Gastroesophageal sphincter (tissue), 3 donors: ENCODE measurements around the gene TRIM29.

ENCODE experiments used
- POLR2A ChIP-seq, 2 donors: fragments of 450-650 bp; IDR thresholded peaks; one replicate each; pipeline ENCODE4 v1.6.1; 2017; ENCODE audit warnings: antibody characterized with exemption in 2 of 2, mild to moderate bottlenecking in 2 of 2, moderate library complexity in 1 of 2
- POLR2AphosphoS5 ChIP-seq: sonication (generic); formaldehyde crosslinking; IDR thresholded peaks from one replicate; pipeline ENCODE4 v1.6.1; 2017; ENCODE audit warnings: antibody characterized with exemption
- TF ChIP-seq, protein P1 (sequence below), 4 experiments: fragments of 200-600 bp in 2 of 4; fragments of 450-650 bp in 2 of 4; sonication (generic) in 1 of 4; IDR thresholded peaks; one replicate each; pipeline ENCODE4 v1.5.1; 2017 to 2019; ENCODE audit warnings: antibody characterized with exemption in 4 of 4, mild to moderate bottlenecking in 2 of 4, moderate library complexity in 2 of 4

DNA sequence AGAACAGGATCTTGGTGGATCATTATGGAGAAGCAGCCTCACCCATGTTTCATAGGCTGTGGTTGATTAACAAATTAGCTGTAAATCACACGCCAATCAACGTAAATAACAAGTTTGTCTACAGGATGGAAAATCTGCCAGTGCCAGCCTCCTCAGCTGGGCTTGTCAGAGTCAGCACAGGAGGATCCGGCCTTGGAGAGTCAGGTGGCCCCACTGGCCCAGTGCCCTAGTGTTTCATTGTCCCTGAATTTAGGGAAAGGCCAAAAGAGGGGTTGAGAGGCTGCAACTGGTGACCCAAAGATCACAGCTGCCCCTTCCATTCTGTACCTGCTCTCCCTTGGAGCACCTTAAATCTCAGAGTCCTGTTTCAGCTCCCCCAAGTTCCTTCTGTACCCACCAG, 42.4 kb downstream of the TRIM29 start:
- TF ChIP-seq, protein P1, sequence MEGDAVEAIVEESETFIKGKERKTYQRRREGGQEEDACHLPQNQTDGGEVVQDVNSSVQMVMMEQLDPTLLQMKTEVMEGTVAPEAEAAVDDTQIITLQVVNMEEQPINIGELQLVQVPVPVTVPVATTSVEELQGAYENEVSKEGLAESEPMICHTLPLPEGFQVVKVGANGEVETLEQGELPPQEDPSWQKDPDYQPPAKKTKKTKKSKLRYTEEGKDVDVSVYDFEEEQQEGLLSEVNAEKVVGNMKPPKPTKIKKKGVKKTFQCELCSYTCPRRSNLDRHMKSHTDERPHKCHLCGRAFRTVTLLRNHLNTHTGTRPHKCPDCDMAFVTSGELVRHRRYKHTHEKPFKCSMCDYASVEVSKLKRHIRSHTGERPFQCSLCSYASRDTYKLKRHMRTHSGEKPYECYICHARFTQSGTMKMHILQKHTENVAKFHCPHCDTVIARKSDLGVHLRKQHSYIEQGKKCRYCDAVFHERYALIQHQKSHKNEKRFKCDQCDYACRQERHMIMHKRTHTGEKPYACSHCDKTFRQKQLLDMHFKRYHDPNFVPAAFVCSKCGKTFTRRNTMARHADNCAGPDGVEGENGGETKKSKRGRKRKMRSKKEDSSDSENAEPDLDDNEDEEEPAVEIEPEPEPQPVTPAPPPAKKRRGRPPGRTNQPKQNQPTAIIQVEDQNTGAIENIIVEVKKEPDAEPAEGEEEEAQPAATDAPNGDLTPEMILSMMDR (IDR thresholded peaks at IDR 0.05): no peak
- TF ChIP-seq POLR2AphosphoS5: no peak
- TF ChIP-seq POLR2A (IDR thresholded peaks at IDR 0.05): no peak
